H9 (cell line): ENCODE results near the gene CMC4. TPM values are rescaled to one million over a fixed set of nuclear protein-coding genes. Genes with fewer than 3 reads are reported as not detected.

Experiments used
- DNase-seq: peaks from one replicate; pipeline ENCODE4 v3.0.0-alpha.2; 2017
- H2AFZ ChIP-seq: one replicate; pipeline ENCODE4 v1.6.1; 2013; ENCODE audit warnings: mild to moderate bottlenecking, low read length, control low read depth, moderate library complexity
- H2AK5ac ChIP-seq: 2 replicates; pipeline ENCODE4 v1.6.1; 2013; ENCODE audit warnings: low read length, control low read depth, mixed read lengths; ENCODE audit not compliant: insufficient read length
- H2BK120ac ChIP-seq: one replicate; pipeline ENCODE4 v1.6.1; 2013; ENCODE audit warnings: low read depth, mild to moderate bottlenecking, low read length, control low read depth, inconsistent platforms; ENCODE audit not compliant: poor library complexity, severe bottlenecking
- H2BK12ac ChIP-seq: 2 replicates; pipeline ENCODE4 v1.6.1; 2013; ENCODE audit warnings: low read length, control low read depth, mixed read lengths, low read depth; ENCODE audit not compliant: insufficient read length
- H2BK15ac ChIP-seq: 2 replicates; pipeline ENCODE4 v1.6.1; 2013; ENCODE audit warnings: low read depth, low read length, control low read depth
- H2BK20ac ChIP-seq: one replicate; pipeline ENCODE4 v1.6.1; 2013; ENCODE audit warnings: low read depth, mild to moderate bottlenecking, low read length, control low read depth, inconsistent platforms; ENCODE audit not compliant: poor library complexity, severe bottlenecking
- H2BK5ac ChIP-seq: 2 replicates; pipeline ENCODE4 v1.6.1; 2013; ENCODE audit warnings: low read length, control low read depth, mixed read lengths; ENCODE audit not compliant: insufficient read length
- H3K14ac ChIP-seq: 2 replicates; pipeline ENCODE4 v1.6.1; 2013; ENCODE audit warnings: low read length, control low read depth; ENCODE audit not compliant: insufficient read depth
- H3K18ac ChIP-seq: 2 replicates; pipeline ENCODE4 v1.6.1; 2013; ENCODE audit warnings: low read depth, mild to moderate bottlenecking, mixed read lengths, low read length, control low read depth; ENCODE audit not compliant: insufficient read length
- H3K23ac ChIP-seq: 2 replicates; pipeline ENCODE4 v1.6.1; 2013; ENCODE audit warnings: low read length, control low read depth, mixed read lengths, low read depth; ENCODE audit not compliant: insufficient read length
- H3K23me2 ChIP-seq: 2 replicates; pipeline ENCODE4 v1.6.1; 2013; ENCODE audit warnings: low read depth, mild to moderate bottlenecking, mixed read lengths, low read length, control low read depth; ENCODE audit not compliant: insufficient read length, poor library complexity, severe bottlenecking
- H3K27ac ChIP-seq: 2 replicates; pipeline ENCODE4 v1.5.1; 2013; ENCODE audit warnings: low read length, control low read depth, mixed read lengths, low read depth; ENCODE audit not compliant: insufficient read length
- H3K27me3 ChIP-seq: 2 replicates; pipeline ENCODE4 v1.6.1; 2013; ENCODE audit warnings: low read length, control low read depth, inconsistent platforms; ENCODE audit not compliant: insufficient read depth
- H3K4ac ChIP-seq: 2 replicates; pipeline ENCODE4 v1.6.1; 2013; ENCODE audit warnings: low read depth, mild to moderate bottlenecking, control low read depth, inconsistent platforms, low read length, moderate library complexity
- H3K4me1 ChIP-seq: 2 replicates; pipeline ENCODE4 v1.6.1; 2013; ENCODE audit warnings: low read length, control low read depth, inconsistent platforms; ENCODE audit not compliant: insufficient read depth
- H3K4me2 ChIP-seq: 2 replicates; pipeline ENCODE4 v1.6.1; 2013; ENCODE audit warnings: low read length, control low read depth, mixed read lengths; ENCODE audit not compliant: insufficient read length, insufficient read depth
- H3K56ac ChIP-seq: 2 replicates; pipeline ENCODE4 v1.6.1; 2013; ENCODE audit warnings: low read depth, mild to moderate bottlenecking, mixed read lengths, low read length, control low read depth; ENCODE audit not compliant: insufficient read length
- H3K79me1 ChIP-seq: 2 replicates; pipeline ENCODE4 v1.6.1; 2013; ENCODE audit warnings: low read depth, mild to moderate bottlenecking, moderate library complexity, low read length, control low read depth, inconsistent platforms; ENCODE audit not compliant: insufficient read depth, poor library complexity, severe bottlenecking
- H3K79me2 ChIP-seq: 2 replicates; pipeline ENCODE4 v1.6.1; 2013; ENCODE audit warnings: low read length, control low read depth, inconsistent platforms; ENCODE audit not compliant: insufficient read depth
- H3K9ac ChIP-seq: 2 replicates; pipeline ENCODE4 v1.6.1; 2013; ENCODE audit warnings: low read length, control low read depth, mixed read lengths; ENCODE audit not compliant: insufficient read length; ENCODE audit errors: extremely low read depth
- H3K9me3 ChIP-seq: one replicate; pipeline ENCODE4 v1.6.1; 2013; ENCODE audit warnings: low read depth, low read length, inconsistent platforms; ENCODE audit not compliant: control insufficient read depth
- H3T11ph ChIP-seq: one replicate; pipeline ENCODE4 v1.6.1; 2013; ENCODE audit warnings: mild to moderate bottlenecking, low read length, control low read depth, inconsistent platforms
- H4K20me1 ChIP-seq: one replicate; pipeline ENCODE4 v1.6.1; 2013; ENCODE audit not compliant: control insufficient read depth, insufficient read length, insufficient read depth
- H4K5ac ChIP-seq: 2 replicates; pipeline ENCODE4 v1.6.1; 2013; ENCODE audit warnings: low read depth, mild to moderate bottlenecking, mixed read lengths, low read length, control low read depth; ENCODE audit not compliant: insufficient read length
- H4K8ac ChIP-seq: replicated peaks from 2 replicates; pipeline ENCODE4 v1.6.1; 2013; ENCODE audit warnings: low read length, control low read depth, mixed read lengths, low read depth; ENCODE audit not compliant: insufficient read length
- H4K91ac ChIP-seq: 2 replicates; pipeline ENCODE4 v1.6.1; 2013; ENCODE audit warnings: low read depth, mild to moderate bottlenecking, moderate library complexity, mixed read lengths, low read length, control low read depth; ENCODE audit not compliant: insufficient read length
- H3K27ac Mint-ChIP-seq, 3 experiments: 2 replicates in 2 of 3; 3 replicates in 1 of 3; pipeline ENCODE4 v1.8.0; 2020 to 2021; ENCODE audit warnings: mixed read lengths in 3 of 3, mild to moderate bottlenecking in 1 of 3, moderate library complexity in 1 of 3
- H3K27me3 Mint-ChIP-seq: 2 replicates; pipeline ENCODE4 v1.8.0; 2021; ENCODE audit warnings: low read depth, mild to moderate bottlenecking, moderate library complexity, mixed read lengths
- H3K36me3 Mint-ChIP-seq, 3 experiments: 2 replicates in 2 of 3; 3 replicates in 1 of 3; pipeline ENCODE4 v1.8.0; 2020 to 2021; ENCODE audit warnings: low read depth in 3 of 3, mixed read lengths in 3 of 3; ENCODE audit not compliant: insufficient read depth in 1 of 3
- H3K4me1 Mint-ChIP-seq, 2 experiments: 2 replicates each; pipeline ENCODE4 v1.8.0; 2020; ENCODE audit warnings: mixed read lengths in 2 of 2
- H3K4me3 Mint-ChIP-seq, 2 experiments: 2 replicates in 1 of 2; 3 replicates in 1 of 2; pipeline ENCODE4 v1.8.0; 2020 to 2021; ENCODE audit warnings: mild to moderate bottlenecking in 2 of 2, mixed read lengths in 2 of 2, moderate library complexity in 1 of 2
- H3K9me3 Mint-ChIP-seq, 2 experiments: 2 replicates in 1 of 2; 3 replicates in 1 of 2; pipeline ENCODE4 v1.8.0; 2020; ENCODE audit warnings: mild to moderate bottlenecking in 2 of 2, mixed read lengths in 2 of 2, moderate library complexity in 1 of 2
- WGBS: extraction: QIAGEN DNeasy Blood & Tissue Kit; methylation state at CpG from one replicate; pipeline ENCODE4 v1.1.7; 2013; ENCODE audit warnings: missing lambda C conversion rate, low lambda C conversion rate, mixed read lengths; ENCODE audit not compliant: insufficient read length; ENCODE audit errors: extremely low coverage; 5-methylcytosine and 5-hydroxymethylcytosine counted together
- total RNA-seq: library from RNA; stranded (reverse); gene quantifications from 2 replicates; pipeline ENCODE4 v1.2.1, GENCODE V29; 2021
- TF ChIP-seq, protein P1 (sequence below): fragments of 200-600 bp; sonication (generic); conservative IDR thresholded peaks from 3 replicates; pipeline ENCODE4 v1.8.0; 2021; ENCODE audit warnings: antibody characterized with exemption, mild to moderate bottlenecking

The CMC4 gene
- total RNA-seq, 1 experiment from 2014 or later, result 6.2 TPM

DNA sequence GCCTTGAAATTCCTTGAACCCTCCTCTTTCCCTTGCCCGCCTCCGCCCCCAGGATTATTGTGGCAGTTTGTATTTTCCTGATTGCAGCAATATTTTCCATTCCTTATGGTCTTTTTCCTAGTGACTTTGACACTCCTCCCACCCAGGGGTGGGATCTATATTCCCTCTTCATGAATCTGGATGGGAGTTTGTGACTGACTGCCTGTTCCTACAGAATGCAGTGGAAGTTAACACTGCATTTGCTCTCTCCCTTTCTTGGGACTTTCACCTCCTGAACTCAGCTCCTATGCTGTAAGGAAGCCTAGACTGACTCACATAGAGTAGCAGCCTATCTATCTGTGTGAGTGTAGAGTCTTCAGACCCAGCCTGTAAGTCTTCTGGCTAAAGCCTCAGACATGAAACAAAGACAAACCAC, 42.1 kb downstream of the CMC4 start:
- DNase-seq, result no peak
- H3K9me3 Mint-ChIP-seq, result peaks cover 53 to 55% of the 10 kb centered on the region in 2 experiments
- H3K9me3 ChIP-seq, result peaks cover 15% of the 10 kb centered on the region
- peaks cover 4 to 6% of the 10 kb centered on the region in 2 experiments for H3K4me1 Mint-ChIP-seq
- no peak overlapping the region for H3K4ac ChIP-seq
- no peak overlapping the region for H3K23ac ChIP-seq
- no peak overlapping the region for H2BK12ac ChIP-seq
- peak overlapping the region in 1 of 2 experiments; percentile 16; a peak in 2 of 5 replicates for H3K4me3 Mint-ChIP-seq
- WGBS, result no CpG with 5 or more reads among the region's 2 CpGs
- H2AFZ ChIP-seq, result no peak overlapping the region
- no peak overlapping the region for H3K18ac ChIP-seq
- H4K91ac ChIP-seq, result no peak overlapping the region
- no peak overlapping the region for H2BK15ac ChIP-seq
- no peaks in the 10 kb centered on the region for H3K27me3 Mint-ChIP-seq
- H3K36me3 Mint-ChIP-seq, result peaks cover 3 to 7% (median 4%) of the 10 kb centered on the region in 3 experiments; a peak in 5 of 7 replicates
- no peaks in the 10 kb centered on the region for H3K79me2 ChIP-seq
- no peak overlapping the region for H2BK120ac ChIP-seq
- no peaks in the 10 kb centered on the region for H3K27me3 ChIP-seq
- H3K56ac ChIP-seq, result no peak overlapping the region
- no peak overlapping the region for H2AK5ac ChIP-seq
- no peak overlapping the region for H3K9ac ChIP-seq
- H4K20me1 ChIP-seq, result no peaks in the 10 kb centered on the region
- H3K14ac ChIP-seq, result no peak overlapping the region
- no peak overlapping the region for H2BK5ac ChIP-seq
- no peaks in the 10 kb centered on the region for H3K4me1 ChIP-seq
- H4K5ac ChIP-seq, result no peak overlapping the region
- H4K8ac ChIP-seq, result no peak overlapping the region
- H3K79me1 ChIP-seq, result no peaks in the 10 kb centered on the region
- no peak overlapping the region for H3T11ph ChIP-seq
- no peaks in the 10 kb centered on the region for H3K23me2 ChIP-seq
- TF ChIP-seq, protein P1, sequence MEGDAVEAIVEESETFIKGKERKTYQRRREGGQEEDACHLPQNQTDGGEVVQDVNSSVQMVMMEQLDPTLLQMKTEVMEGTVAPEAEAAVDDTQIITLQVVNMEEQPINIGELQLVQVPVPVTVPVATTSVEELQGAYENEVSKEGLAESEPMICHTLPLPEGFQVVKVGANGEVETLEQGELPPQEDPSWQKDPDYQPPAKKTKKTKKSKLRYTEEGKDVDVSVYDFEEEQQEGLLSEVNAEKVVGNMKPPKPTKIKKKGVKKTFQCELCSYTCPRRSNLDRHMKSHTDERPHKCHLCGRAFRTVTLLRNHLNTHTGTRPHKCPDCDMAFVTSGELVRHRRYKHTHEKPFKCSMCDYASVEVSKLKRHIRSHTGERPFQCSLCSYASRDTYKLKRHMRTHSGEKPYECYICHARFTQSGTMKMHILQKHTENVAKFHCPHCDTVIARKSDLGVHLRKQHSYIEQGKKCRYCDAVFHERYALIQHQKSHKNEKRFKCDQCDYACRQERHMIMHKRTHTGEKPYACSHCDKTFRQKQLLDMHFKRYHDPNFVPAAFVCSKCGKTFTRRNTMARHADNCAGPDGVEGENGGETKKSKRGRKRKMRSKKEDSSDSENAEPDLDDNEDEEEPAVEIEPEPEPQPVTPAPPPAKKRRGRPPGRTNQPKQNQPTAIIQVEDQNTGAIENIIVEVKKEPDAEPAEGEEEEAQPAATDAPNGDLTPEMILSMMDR, result no peak
- H3K4me2 ChIP-seq, result no peak overlapping the region
- H3K27ac Mint-ChIP-seq, result no peak overlapping the region
- H2BK20ac ChIP-seq, result no peak overlapping the region
- H3K27ac ChIP-seq, result no peak overlapping the region
